SK-N-SH treated with all-trans-retinoic acid at 6 μM for 48 hours (cell line): ENCODE data around the gene RPUSD3.

Experiments
- ATAC-seq: fragments of 200-7000 bp; cut with Tn5 transposase; 3 replicates; pipeline ENCODE4 v1.9.1; 2020; ENCODE audit warnings: mild to moderate bottlenecking, moderate library complexity
- BACH2 ChIP-seq: fragments of 250-450 bp; sonication (Bioruptor Pico); IDR thresholded peaks from 2 replicates; pipeline ENCODE4 v1.9.0; 2021; ENCODE audit warnings: mild to moderate bottlenecking, borderline replicate concordance
- CSDC2 ChIP-seq: fragments of 250-450 bp; sonication (Bioruptor Pico); IDR thresholded peaks from 2 replicates; pipeline ENCODE4 v1.5.0; 2020; ENCODE audit warnings: mild to moderate bottlenecking, moderate library complexity
- ESRRG ChIP-seq: fragments of 250-450 bp; sonication (Bioruptor Pico); IDR thresholded peaks from 2 replicates; pipeline ENCODE4 v1.6.1; 2021; ENCODE audit warnings: mild to moderate bottlenecking
- GLIS3 ChIP-seq: fragments of 250-450 bp; sonication (Bioruptor Pico); IDR thresholded peaks from 2 replicates; pipeline ENCODE4 v1.5.0; 2020; ENCODE audit warnings: mild to moderate bottlenecking, moderate library complexity
- ISL1 ChIP-seq: fragments of 250-450 bp; sonication (Bioruptor Pico); IDR thresholded peaks from 2 replicates; pipeline ENCODE4 v2.1.2; 2022; ENCODE audit warnings: mild to moderate bottlenecking, moderate library complexity
- OSR1 ChIP-seq: fragments of 250-450 bp; sonication (Bioruptor Pico); IDR thresholded peaks from 2 replicates; pipeline ENCODE4 v1.8.0; 2022; ENCODE audit warnings: moderate library complexity, mild to moderate bottlenecking, inconsistent platforms
- PPARA ChIP-seq: fragments of 250-450 bp; sonication (Bioruptor Pico); IDR thresholded peaks from 2 replicates; pipeline ENCODE4 v1.5.0; 2020; ENCODE audit warnings: mild to moderate bottlenecking, borderline replicate concordance
- RARB ChIP-seq: fragments of 250-450 bp; sonication (Bioruptor Pico); IDR thresholded peaks from 2 replicates; pipeline ENCODE4 v1.8.0; 2021; ENCODE audit warnings: mild to moderate bottlenecking, moderate library complexity
- SNAI2 ChIP-seq: fragments of 250-450 bp; sonication (Bioruptor Pico); IDR thresholded peaks from 2 replicates; pipeline ENCODE4 v1.5.0; 2020; ENCODE audit warnings: mild to moderate bottlenecking, moderate library complexity
- TCF4 ChIP-seq: fragments of 250-450 bp; sonication (Bioruptor Pico); IDR thresholded peaks from 2 replicates; pipeline ENCODE4 v1.8.0; 2021; ENCODE audit warnings: mild to moderate bottlenecking, moderate library complexity, borderline replicate concordance
- TOX ChIP-seq: fragments of 250-450 bp; sonication (Bioruptor Pico); IDR thresholded peaks from 2 replicates; pipeline ENCODE4 v1.8.0; 2021; ENCODE audit warnings: mild to moderate bottlenecking, moderate library complexity, borderline replicate concordance
- ZC3H10 ChIP-seq: fragments of 250-450 bp; sonication (Bioruptor Pico); IDR thresholded peaks from 2 replicates; pipeline ENCODE4 v1.5.1; 2021; ENCODE audit warnings: mild to moderate bottlenecking, moderate library complexity
- ZFP30 ChIP-seq: fragments of 450-650 bp; formaldehyde crosslinking; IDR thresholded peaks from 2 replicates; pipeline ENCODE4 v1.5.0; 2022; ENCODE audit warnings: mild to moderate bottlenecking, moderate library complexity
- ZNF565 ChIP-seq: fragments of 450-650 bp; formaldehyde crosslinking; conservative IDR thresholded peaks from 2 replicates; pipeline ENCODE4 v1.5.0; 2020; ENCODE audit warnings: low read depth, mild to moderate bottlenecking, moderate library complexity
- ZNF70 ChIP-seq: fragments of 450-650 bp; formaldehyde crosslinking; IDR thresholded peaks from 2 replicates; pipeline ENCODE4 v1.5.0; 2020; ENCODE audit warnings: mild to moderate bottlenecking, moderate library complexity
- ZNF8 ChIP-seq: fragments of 450-650 bp; formaldehyde crosslinking; IDR thresholded peaks from 2 replicates; pipeline ENCODE4 v1.5.0; 2020; ENCODE audit warnings: mild to moderate bottlenecking, moderate library complexity
- TF ChIP-seq, protein P1 (sequence below): fragments of 250-450 bp; sonication (Bioruptor Pico); IDR thresholded peaks from 2 replicates; pipeline ENCODE4 v1.5.1; 2021; ENCODE audit warnings: mild to moderate bottlenecking, moderate library complexity
- TF ChIP-seq, protein P2 (sequence below): fragments of 250-450 bp; sonication (Bioruptor Pico); IDR thresholded peaks from 2 replicates; pipeline ENCODE4 v1.8.0; 2020; ENCODE audit warnings: mild to moderate bottlenecking, moderate library complexity, borderline replicate concordance
- TF ChIP-seq, protein P3 (sequence below): fragments of 250-450 bp; sonication (Bioruptor Pico); IDR thresholded peaks from 2 replicates; pipeline ENCODE4 v1.8.0; 2021; ENCODE audit warnings: low read depth, mild to moderate bottlenecking, moderate library complexity, borderline replicate concordance
- TF ChIP-seq, protein P4 (sequence below): fragments of 250-450 bp; sonication (Bioruptor Pico); IDR thresholded peaks from 2 replicates; pipeline ENCODE4 v1.5.1; 2020; ENCODE audit warnings: low read depth, mild to moderate bottlenecking, moderate library complexity

The RPUSD3 gene

DNA sequence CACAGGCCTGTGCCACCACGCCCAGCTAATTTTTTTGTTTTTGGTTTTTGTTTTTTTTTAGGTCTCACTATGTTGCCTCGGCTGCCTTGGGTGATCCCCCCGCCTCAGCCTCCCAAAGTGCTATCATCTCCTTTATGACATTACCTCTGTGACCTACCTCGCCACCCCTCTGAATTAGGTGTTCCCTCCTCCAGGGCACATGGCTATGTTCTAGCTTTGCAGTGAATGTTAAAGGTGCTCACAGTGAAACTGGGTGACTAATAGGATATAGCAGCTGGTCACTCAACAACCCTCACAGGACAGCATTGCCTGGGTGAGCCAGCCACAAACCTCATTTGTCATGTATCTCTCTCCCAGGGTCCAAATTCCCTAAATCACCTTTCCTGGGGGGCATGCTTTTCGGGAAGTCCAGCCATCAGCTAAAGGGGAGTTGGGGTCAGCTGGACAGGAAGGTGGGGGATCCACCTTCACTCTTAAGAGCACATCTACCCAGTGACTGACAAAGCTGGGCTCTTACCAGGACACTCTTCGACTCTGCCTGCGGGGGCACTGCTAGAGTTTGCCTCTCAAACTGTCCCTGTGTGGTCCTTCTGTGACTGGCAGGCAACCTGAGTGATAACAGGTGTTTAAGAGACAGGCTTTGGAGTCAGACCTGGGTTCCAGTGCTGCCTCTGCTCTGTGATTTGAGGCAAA lies 35.3 kb downstream of the RPUSD3 start:
- ATAC-seq: peak; percentile 67
- TF ChIP-seq, protein P1, sequence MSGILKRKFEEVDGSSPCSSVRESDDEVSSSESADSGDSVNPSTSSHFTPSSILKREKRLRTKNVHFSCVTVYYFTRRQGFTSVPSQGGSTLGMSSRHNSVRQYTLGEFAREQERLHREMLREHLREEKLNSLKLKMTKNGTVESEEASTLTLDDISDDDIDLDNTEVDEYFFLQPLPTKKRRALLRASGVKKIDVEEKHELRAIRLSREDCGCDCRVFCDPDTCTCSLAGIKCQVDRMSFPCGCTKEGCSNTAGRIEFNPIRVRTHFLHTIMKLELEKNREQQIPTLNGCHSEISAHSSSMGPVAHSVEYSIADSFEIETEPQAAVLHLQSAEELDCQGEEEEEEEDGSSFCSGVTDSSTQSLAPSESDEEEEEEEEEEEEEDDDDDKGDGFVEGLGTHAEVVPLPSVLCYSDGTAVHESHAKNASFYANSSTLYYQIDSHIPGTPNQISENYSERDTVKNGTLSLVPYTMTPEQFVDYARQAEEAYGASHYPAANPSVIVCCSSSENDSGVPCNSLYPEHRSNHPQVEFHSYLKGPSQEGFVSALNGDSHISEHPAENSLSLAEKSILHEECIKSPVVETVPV: no peak
- TF ChIP-seq, protein P2, sequence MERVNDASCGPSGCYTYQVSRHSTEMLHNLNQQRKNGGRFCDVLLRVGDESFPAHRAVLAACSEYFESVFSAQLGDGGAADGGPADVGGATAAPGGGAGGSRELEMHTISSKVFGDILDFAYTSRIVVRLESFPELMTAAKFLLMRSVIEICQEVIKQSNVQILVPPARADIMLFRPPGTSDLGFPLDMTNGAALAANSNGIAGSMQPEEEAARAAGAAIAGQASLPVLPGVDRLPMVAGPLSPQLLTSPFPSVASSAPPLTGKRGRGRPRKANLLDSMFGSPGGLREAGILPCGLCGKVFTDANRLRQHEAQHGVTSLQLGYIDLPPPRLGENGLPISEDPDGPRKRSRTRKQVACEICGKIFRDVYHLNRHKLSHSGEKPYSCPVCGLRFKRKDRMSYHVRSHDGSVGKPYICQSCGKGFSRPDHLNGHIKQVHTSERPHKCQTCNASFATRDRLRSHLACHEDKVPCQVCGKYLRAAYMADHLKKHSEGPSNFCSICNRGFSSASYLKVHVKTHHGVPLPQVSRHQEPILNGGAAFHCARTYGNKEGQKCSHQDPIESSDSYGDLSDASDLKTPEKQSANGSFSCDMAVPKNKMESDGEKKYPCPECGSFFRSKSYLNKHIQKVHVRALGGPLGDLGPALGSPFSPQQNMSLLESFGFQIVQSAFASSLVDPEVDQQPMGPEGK (CRISPR knock-in tag): no peak

DNA sequence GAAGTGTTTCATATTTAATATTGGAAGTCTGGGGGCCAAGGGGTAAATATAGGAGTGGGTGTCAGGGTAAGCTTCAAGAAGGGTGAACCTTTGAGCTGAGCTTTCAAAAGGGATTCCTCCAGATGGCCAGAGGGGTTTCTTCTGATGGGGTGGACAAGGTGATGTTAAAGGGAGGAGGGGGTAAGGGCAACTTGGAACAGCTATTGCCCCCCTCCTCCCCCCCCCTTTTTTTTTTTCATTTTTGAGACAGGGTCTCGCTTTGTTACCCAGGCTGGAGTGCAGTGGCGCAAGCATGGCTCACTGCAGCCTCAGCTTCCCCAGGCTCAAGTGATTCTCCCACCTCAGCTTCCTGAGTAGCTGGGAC lies 35.8 kb downstream of the RPUSD3 start:
- TF ChIP-seq TOX (CRISPR knock-in tag): no peak
- TF ChIP-seq ZNF70: no peak
- TF ChIP-seq ESRRG: no peak
- TF ChIP-seq TCF4: no peak
- no peak for TF ChIP-seq ISL1
- no peak for TF ChIP-seq PPARA (CRISPR knock-in tag)
- TF ChIP-seq, protein P2 (CRISPR knock-in tag): no peak
- no peak for TF ChIP-seq ZFP30 (CRISPR knock-in tag)
- no peak for TF ChIP-seq ZNF8
- TF ChIP-seq, protein P3, sequence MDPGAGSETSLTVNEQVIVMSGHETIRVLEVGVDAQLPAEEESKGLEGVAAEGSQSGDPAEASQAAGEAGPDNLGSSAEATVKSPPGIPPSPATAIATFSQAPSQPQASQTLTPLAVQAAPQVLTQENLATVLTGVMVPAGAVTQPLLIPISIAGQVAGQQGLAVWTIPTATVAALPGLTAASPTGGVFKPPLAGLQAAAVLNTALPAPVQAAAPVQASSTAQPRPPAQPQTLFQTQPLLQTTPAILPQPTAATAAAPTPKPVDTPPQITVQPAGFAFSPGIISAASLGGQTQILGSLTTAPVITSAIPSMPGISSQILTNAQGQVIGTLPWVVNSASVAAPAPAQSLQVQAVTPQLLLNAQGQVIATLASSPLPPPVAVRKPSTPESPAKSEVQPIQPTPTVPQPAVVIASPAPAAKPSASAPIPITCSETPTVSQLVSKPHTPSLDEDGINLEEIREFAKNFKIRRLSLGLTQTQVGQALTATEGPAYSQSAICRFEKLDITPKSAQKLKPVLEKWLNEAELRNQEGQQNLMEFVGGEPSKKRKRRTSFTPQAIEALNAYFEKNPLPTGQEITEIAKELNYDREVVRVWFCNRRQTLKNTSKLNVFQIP (CRISPR knock-in tag): no peak
- TF ChIP-seq, protein P4, sequence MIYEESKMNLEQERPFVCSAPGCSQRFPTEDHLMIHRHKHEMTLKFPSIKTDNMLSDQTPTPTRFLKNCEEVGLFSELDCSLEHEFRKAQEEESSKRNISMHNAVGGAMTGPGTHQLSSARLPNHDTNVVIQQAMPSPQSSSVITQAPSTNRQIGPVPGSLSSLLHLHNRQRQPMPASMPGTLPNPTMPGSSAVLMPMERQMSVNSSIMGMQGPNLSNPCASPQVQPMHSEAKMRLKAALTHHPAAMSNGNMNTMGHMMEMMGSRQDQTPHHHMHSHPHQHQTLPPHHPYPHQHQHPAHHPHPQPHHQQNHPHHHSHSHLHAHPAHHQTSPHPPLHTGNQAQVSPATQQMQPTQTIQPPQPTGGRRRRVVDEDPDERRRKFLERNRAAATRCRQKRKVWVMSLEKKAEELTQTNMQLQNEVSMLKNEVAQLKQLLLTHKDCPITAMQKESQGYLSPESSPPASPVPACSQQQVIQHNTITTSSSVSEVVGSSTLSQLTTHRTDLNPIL: no peak
- TF ChIP-seq, protein P1: no peak
- no peak for TF ChIP-seq CSDC2
- TF ChIP-seq OSR1 (CRISPR knock-in tag): no peak
- TF ChIP-seq ZNF565 (CRISPR knock-in tag): no peak
- no peak for TF ChIP-seq BACH2 (CRISPR knock-in tag)
- ATAC-seq: no peak

DNA sequence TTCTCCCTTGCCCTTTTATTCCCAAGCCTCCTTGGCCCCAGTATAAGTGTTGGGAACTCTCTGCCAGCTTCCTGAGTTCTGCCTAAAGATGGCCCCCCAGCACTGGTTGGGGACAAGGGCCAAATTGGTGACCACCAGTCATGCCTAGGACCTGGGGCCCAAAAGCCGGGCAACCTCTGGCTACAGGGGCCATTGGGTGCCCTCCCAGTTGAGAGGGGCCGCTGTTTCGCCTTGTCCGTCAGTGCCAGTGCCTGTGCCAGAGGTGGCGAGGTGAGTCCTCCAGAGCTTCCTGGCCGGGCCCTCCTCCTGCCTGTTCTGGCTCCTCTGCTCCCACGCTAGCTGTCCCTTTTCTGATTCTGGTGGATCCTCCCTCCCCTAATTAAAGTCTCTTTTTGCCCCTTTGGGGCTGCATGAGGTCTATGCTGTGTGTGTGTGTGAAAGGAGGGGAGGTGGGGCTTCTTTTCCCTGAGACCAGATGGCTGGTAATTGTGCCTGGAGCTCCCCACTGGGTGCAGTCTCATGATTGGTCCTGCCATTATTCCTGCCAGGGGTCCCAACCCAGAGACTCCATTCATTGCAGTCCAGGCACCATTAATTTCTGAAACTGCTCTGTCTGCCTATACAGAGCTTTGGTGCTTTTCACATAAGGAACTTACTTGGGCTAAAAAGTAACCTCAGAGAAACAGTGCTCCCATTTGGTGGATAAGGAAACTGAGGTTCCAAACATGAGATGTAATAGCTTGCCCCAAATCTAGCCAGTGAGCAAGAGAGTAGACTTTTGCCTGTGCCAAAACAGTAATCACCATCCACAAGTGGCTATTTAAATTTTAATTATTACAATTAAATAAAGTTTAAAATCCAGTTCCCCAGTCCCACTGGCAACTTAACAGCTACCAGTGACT lies 36.9 kb downstream of the RPUSD3 start:
- no peak for ATAC-seq
- TF ChIP-seq, protein P2 (CRISPR knock-in tag): no peak
- TF ChIP-seq OSR1 (CRISPR knock-in tag): no peak
- TF ChIP-seq BACH2 (CRISPR knock-in tag): no peak
- TF ChIP-seq, protein P3 (CRISPR knock-in tag): no peak
- no peak for TF ChIP-seq SNAI2
- no peak for TF ChIP-seq PPARA (CRISPR knock-in tag)
- TF ChIP-seq TOX (CRISPR knock-in tag): no peak
- no peak for TF ChIP-seq GLIS3 (CRISPR knock-in tag)
- TF ChIP-seq RARB (CRISPR knock-in tag): no peak
- no peak for TF ChIP-seq ESRRG
- TF ChIP-seq ZFP30 (CRISPR knock-in tag): no peak
- no peak for TF ChIP-seq CSDC2
- no peak for TF ChIP-seq ZC3H10 (CRISPR knock-in tag)
- TF ChIP-seq ZNF565 (CRISPR knock-in tag): no peak
- no peak for TF ChIP-seq TCF4
- TF ChIP-seq ZNF8: no peak
- TF ChIP-seq ZNF70: no peak
